Upper lobe of left lung (tissue), 4 donors: ENCODE measurements around the gene TBX1.

Source experiments
- EP300 ChIP-seq, 4 donors: sonication (generic); formaldehyde crosslinking; IDR thresholded peaks; one replicate each; pipeline ENCODE4 v1.5.1; 2017; ENCODE audit warnings: antibody characterized with exemption in 4 of 4, control low read depth in 2 of 4
- TF ChIP-seq, protein P1 (sequence below), 6 experiments: fragments of 450-650 bp in 4 of 6; fragments of 200-600 bp in 2 of 6; sonication (generic) in 2 of 6; IDR thresholded peaks; one replicate each; pipeline ENCODE4 v1.5.1; 2016 to 2019; ENCODE audit warnings: antibody characterized with exemption in 6 of 6

DNA sequence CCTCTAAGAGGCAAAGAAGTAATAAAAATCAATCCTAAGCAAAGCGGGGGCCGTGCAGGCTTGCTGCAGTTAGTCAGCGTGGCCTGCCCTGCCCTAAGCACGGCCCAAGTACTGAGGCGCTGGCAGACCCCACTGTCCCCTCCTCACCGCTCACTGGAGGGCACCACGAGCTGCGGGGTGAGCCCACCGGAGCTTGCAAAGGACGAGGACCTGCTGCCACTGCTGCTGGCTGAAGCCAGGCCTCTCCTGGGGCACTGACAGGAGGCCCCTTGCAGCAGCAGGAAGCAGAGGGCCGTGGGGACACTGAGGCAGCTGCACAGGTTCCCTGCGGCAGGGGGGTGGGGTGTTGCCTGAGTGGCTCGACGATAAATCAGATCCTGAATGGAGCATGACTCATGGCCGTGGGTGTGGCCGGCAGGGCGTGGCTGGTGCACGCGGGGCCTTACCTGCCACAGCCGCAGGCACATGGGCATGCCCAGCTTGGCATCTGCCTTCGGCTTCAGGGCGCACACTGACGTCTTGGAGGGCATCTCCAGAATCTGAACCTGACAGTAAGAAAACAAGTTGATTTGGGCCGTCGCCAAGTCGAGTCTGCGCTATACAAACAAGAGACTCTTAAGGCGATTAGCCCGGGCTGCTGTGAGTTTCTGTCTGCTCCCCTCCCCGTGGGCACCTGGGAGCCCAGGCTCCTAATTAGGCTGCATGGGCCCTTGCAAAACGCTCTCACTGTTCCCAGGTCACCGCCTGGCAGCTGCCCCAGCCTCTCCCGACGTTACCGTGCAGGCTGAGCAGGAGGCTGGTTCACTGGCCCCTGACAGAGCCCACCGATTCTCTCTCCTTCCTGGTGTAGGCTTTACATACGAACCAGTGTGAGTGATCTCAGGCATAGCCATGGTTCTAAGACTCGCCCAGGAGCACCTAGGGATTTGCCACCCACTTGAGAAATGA lies 45.9 kb downstream of the TBX1 start:
- peak in 1 of 4 donors; percentile 9 for TF ChIP-seq EP300 (IDR thresholded peaks at IDR 0.05)
- TF ChIP-seq, protein P1, sequence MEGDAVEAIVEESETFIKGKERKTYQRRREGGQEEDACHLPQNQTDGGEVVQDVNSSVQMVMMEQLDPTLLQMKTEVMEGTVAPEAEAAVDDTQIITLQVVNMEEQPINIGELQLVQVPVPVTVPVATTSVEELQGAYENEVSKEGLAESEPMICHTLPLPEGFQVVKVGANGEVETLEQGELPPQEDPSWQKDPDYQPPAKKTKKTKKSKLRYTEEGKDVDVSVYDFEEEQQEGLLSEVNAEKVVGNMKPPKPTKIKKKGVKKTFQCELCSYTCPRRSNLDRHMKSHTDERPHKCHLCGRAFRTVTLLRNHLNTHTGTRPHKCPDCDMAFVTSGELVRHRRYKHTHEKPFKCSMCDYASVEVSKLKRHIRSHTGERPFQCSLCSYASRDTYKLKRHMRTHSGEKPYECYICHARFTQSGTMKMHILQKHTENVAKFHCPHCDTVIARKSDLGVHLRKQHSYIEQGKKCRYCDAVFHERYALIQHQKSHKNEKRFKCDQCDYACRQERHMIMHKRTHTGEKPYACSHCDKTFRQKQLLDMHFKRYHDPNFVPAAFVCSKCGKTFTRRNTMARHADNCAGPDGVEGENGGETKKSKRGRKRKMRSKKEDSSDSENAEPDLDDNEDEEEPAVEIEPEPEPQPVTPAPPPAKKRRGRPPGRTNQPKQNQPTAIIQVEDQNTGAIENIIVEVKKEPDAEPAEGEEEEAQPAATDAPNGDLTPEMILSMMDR (IDR thresholded peaks at IDR 0.05): no peak
